Esophagus muscularis mucosa (tissue), 3 donors: ENCODE measurements around the gene ACOD1.

Source experiments
- POLR2A ChIP-seq: fragments of 450-650 bp; IDR thresholded peaks from one replicate; pipeline ENCODE4 v1.6.1; 2017; ENCODE audit warnings: antibody characterized with exemption, moderate library complexity, mild to moderate bottlenecking, low read depth
- POLR2AphosphoS5 ChIP-seq, 2 donors: sonication (generic); formaldehyde crosslinking; IDR thresholded peaks; one replicate each; pipeline ENCODE4 v1.6.1; 2017; ENCODE audit warnings: antibody characterized with exemption in 2 of 2
- TF ChIP-seq, protein P1 (sequence below), 3 experiments: fragments of 200-600 bp in 2 of 3; fragments of 450-650 bp in 1 of 3; sonication (generic) in 2 of 3; IDR thresholded peaks; one replicate each; pipeline ENCODE4 v1.5.1; 2017 to 2019; ENCODE audit warnings: antibody characterized with exemption in 3 of 3, mild to moderate bottlenecking in 2 of 3, moderate library complexity in 1 of 3

DNA sequence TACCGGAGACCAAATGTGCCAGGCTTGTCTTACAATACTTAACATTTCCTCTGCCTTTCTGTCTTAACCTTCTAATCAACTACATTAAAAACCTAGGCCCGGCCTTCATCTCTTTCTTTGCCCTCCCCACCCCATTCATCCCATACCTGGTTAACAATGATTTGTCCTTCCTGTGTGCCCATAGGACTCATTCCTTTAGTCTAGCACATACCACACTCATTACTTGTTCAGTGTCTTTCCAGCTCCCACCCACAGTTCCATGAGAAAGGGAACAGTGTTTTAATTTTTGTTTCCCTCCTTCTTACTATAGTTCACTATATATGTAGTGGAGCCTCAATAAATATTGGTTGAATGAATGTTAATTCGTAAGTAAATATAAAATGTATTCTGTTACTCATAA lies 46.0 kb downstream of the ACOD1 start:
- TF ChIP-seq, protein P1, sequence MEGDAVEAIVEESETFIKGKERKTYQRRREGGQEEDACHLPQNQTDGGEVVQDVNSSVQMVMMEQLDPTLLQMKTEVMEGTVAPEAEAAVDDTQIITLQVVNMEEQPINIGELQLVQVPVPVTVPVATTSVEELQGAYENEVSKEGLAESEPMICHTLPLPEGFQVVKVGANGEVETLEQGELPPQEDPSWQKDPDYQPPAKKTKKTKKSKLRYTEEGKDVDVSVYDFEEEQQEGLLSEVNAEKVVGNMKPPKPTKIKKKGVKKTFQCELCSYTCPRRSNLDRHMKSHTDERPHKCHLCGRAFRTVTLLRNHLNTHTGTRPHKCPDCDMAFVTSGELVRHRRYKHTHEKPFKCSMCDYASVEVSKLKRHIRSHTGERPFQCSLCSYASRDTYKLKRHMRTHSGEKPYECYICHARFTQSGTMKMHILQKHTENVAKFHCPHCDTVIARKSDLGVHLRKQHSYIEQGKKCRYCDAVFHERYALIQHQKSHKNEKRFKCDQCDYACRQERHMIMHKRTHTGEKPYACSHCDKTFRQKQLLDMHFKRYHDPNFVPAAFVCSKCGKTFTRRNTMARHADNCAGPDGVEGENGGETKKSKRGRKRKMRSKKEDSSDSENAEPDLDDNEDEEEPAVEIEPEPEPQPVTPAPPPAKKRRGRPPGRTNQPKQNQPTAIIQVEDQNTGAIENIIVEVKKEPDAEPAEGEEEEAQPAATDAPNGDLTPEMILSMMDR (IDR thresholded peaks at IDR 0.05): no peak
- no peak for TF ChIP-seq POLR2A
- TF ChIP-seq POLR2AphosphoS5 (IDR thresholded peaks at IDR 0.05): no peak
